IMR-90 (cell line): Measurements from ENCODE around the gene CASP2. TPM values are rescaled to one million over a fixed set of nuclear protein-coding genes. Genes with fewer than 3 reads are reported as not detected.

ENCODE experiments used
- ATAC-seq: fragments of 200-7000 bp; cut with Tn5 transposase; 2 replicates; pipeline ENCODE4 v1.9.1; 2020; ENCODE audit warnings: low read depth, mild to moderate bottlenecking, moderate library complexity
- BruUV-seq: library from RNA; stranded (reverse); fragments of 400-500 nt; replicated peaks from 2 replicates; lab custom pipeline; 2021; lab: Mats Ljungman, UMichigan
- CTCF ChIA-PET: fragments of 300-600 bp; formaldehyde crosslinking; extraction: SDS; loops from one replicate; lab custom pipeline; 2021; ENCODE audit warnings: antibody characterized with exemption; lab: Yijun Ruan, JAX
- POLR2A ChIA-PET: fragments of 300-600 bp; sonication (Branson Sonifier 250); formaldehyde crosslinking; loops from one replicate; lab custom pipeline; 2022; ENCODE audit warnings: antibody characterized with exemption; ENCODE audit not compliant: unreplicated experiment; lab: Charles Lee
- DNase-seq: peaks from one replicate; pipeline ENCODE4 v3.0.0; 2013
- H2AFZ ChIP-seq: replicated peaks from 2 replicates; pipeline ENCODE3; 2013; ENCODE audit warnings: low read length, mild to moderate bottlenecking; ENCODE audit not compliant: poor library complexity
- H2AK5ac ChIP-seq: 2 replicates; pipeline ENCODE4 v1.6.1; 2013; ENCODE audit warnings: low read depth, low read length, inconsistent platforms
- H2AK9ac ChIP-seq: replicated peaks from 2 replicates; pipeline ENCODE3; 2013; ENCODE audit warnings: mild to moderate bottlenecking, low read depth, low read length, moderate library complexity; ENCODE audit not compliant: poor library complexity
- H2BK120ac ChIP-seq: 2 replicates; pipeline ENCODE4 v1.6.1; 2013; ENCODE audit warnings: low read depth, low read length, inconsistent platforms
- H2BK15ac ChIP-seq: 3 replicates; pipeline ENCODE4 v1.6.1; 2013; ENCODE audit warnings: low read depth, low read length, inconsistent platforms
- H2BK20ac ChIP-seq: 2 replicates; pipeline ENCODE4 v1.6.1; 2013; ENCODE audit warnings: low read depth, mild to moderate bottlenecking, inconsistent platforms, low read length, moderate library complexity
- H2BK5ac ChIP-seq: 2 replicates; pipeline ENCODE4 v1.6.1; 2013; ENCODE audit warnings: mild to moderate bottlenecking, low read depth, low read length, inconsistent platforms; ENCODE audit not compliant: poor library complexity, severe bottlenecking
- H3K14ac ChIP-seq: replicated peaks from 2 replicates; pipeline ENCODE4 v1.6.1; 2013; ENCODE audit warnings: low read depth, low read length, inconsistent platforms
- H3K18ac ChIP-seq: 2 replicates; pipeline ENCODE4 v1.6.1; 2013; ENCODE audit warnings: low read depth, low read length, control low read depth
- H3K23ac ChIP-seq: 2 replicates; pipeline ENCODE4 v1.6.1; 2013; ENCODE audit warnings: low read depth, low read length, inconsistent platforms
- H3K27ac ChIP-seq: 2 replicates; pipeline ENCODE4 v1.5.1; 2013; ENCODE audit warnings: mild to moderate bottlenecking, control low read depth, low read length; ENCODE audit not compliant: insufficient read depth
- H3K27me3 ChIP-seq: 2 replicates; pipeline ENCODE4 v1.6.1; 2013; ENCODE audit warnings: low read length; ENCODE audit not compliant: control insufficient read depth, insufficient read depth
- H3K36me3 ChIP-seq: 2 replicates; pipeline ENCODE4 v1.6.1; 2013; ENCODE audit warnings: low read length, mixed read lengths; ENCODE audit not compliant: control insufficient read depth, insufficient read depth
- H3K4ac ChIP-seq: 2 replicates; pipeline ENCODE4 v1.6.1; 2013; ENCODE audit warnings: low read depth, low read length, inconsistent platforms
- H3K4me1 ChIP-seq: 2 replicates; pipeline ENCODE4 v1.6.1; 2013; ENCODE audit warnings: low read length, mixed read lengths; ENCODE audit not compliant: control insufficient read depth, insufficient read depth
- H3K4me2 ChIP-seq: 2 replicates; pipeline ENCODE4 v1.6.1; 2013; ENCODE audit warnings: low read depth, mild to moderate bottlenecking, control low read depth, low read length, moderate library complexity
- H3K4me3 ChIP-seq: 2 replicates; pipeline ENCODE4 v1.5.1; 2013; ENCODE audit warnings: low read depth, mild to moderate bottlenecking, control low read depth, low read length, moderate library complexity; ENCODE audit not compliant: insufficient read depth
- H3K56ac ChIP-seq: 2 replicates; pipeline ENCODE4 v1.6.1; 2013; ENCODE audit warnings: low read length, inconsistent platforms; ENCODE audit not compliant: insufficient read depth; ENCODE audit errors: extremely low read depth
- H3K79me1 ChIP-seq, 2 experiments: 2 replicates each; pipeline ENCODE4 v1.6.1; 2013; ENCODE audit warnings: low read length in 2 of 2, inconsistent platforms in 1 of 2, low read depth in 1 of 2
- H3K9ac ChIP-seq: 2 replicates; pipeline ENCODE4 v1.6.1; 2013; ENCODE audit warnings: low read depth, low read length, control low read depth
- H3K9me1 ChIP-seq: 2 replicates; pipeline ENCODE4 v1.6.1; 2013; ENCODE audit warnings: low read length, inconsistent platforms; ENCODE audit not compliant: insufficient read depth
- H3K9me3 ChIP-seq: 2 replicates; pipeline ENCODE4 v1.6.1; 2013; ENCODE audit warnings: low read length; ENCODE audit not compliant: control insufficient read depth, insufficient read depth
- H4K20me1 ChIP-seq: 2 replicates; pipeline ENCODE4 v1.6.1; 2013; ENCODE audit warnings: low read length, inconsistent platforms; ENCODE audit not compliant: insufficient read depth
- H4K5ac ChIP-seq: 2 replicates; pipeline ENCODE4 v1.6.1; 2013; ENCODE audit warnings: mild to moderate bottlenecking, low read depth, low read length, control low read depth
- H4K8ac ChIP-seq, 2 experiments: 2 replicates each; pipeline ENCODE4 v1.6.1; 2013; ENCODE audit warnings: low read depth in 2 of 2, low read length in 2 of 2, control low read depth in 1 of 2, inconsistent platforms in 1 of 2
- H4K91ac ChIP-seq: 2 replicates; pipeline ENCODE4 v1.6.1; 2013; ENCODE audit warnings: low read depth, low read length, inconsistent platforms; ENCODE audit not compliant: insufficient read depth
- BHLHE40 ChIP-seq: fragments of 150-350 bp; IDR thresholded peaks from 2 replicates; pipeline ENCODE4 v1.6.1; 2016; ENCODE audit warnings: mild to moderate bottlenecking, low read depth, low read length
- CEBPB ChIP-seq: IDR thresholded peaks from 2 replicates; pipeline ENCODE4 v1.6.1; 2012; ENCODE audit warnings: low read depth, low read length, improper control_type of control experiment
- CHD1 ChIP-seq: IDR thresholded peaks from 2 replicates; pipeline ENCODE4 v1.6.1; 2012; ENCODE audit warnings: low read depth, low read length, improper control_type of control experiment
- CTCF ChIP-seq: conservative IDR thresholded peaks from 2 replicates; pipeline ENCODE4 v1.5.1; 2012; ENCODE audit warnings: mild to moderate bottlenecking, low read depth, low read length, improper control_type of control experiment
- ELK1 ChIP-seq: fragments of 150-350 bp; IDR thresholded peaks from 2 replicates; pipeline ENCODE4 v1.6.1; 2016; ENCODE audit warnings: low read depth, mild to moderate bottlenecking, low read length, moderate library complexity, borderline replicate concordance
- FOS ChIP-seq: fragments of 150-350 bp; IDR thresholded peaks from 2 replicates; pipeline ENCODE4 v1.6.1; 2016; ENCODE audit warnings: low read depth, low read length
- MAFK ChIP-seq: IDR thresholded peaks from 2 replicates; pipeline ENCODE4 v1.6.1; 2012; ENCODE audit warnings: low read depth, low read length, improper control_type of control experiment
- NFE2L2 ChIP-seq: fragments of 150-350 bp; IDR thresholded peaks from 2 replicates; pipeline ENCODE4 v1.6.1; 2016; ENCODE audit warnings: low read depth, mild to moderate bottlenecking, low read length
- POLR2A ChIP-seq: IDR thresholded peaks from 2 replicates; pipeline ENCODE4 v1.6.1; 2012; ENCODE audit warnings: mild to moderate bottlenecking, low read depth, low read length
- RAD21 ChIP-seq: IDR thresholded peaks from 2 replicates; pipeline ENCODE4 v1.6.1; 2012; ENCODE audit warnings: low read length, improper control_type of control experiment
- RCOR1 ChIP-seq: IDR thresholded peaks from 2 replicates; pipeline ENCODE4 v1.6.1; 2012; ENCODE audit warnings: mild to moderate bottlenecking, low read length, improper control_type of control experiment; ENCODE audit not compliant: insufficient replicate concordance
- RFX5 ChIP-seq: IDR thresholded peaks from 2 replicates; pipeline ENCODE4 v1.8.0; 2012; ENCODE audit warnings: low read depth, mild to moderate bottlenecking, low read length, moderate library complexity
- SMC3 ChIP-seq: fragments of 150-350 bp; IDR thresholded peaks from 2 replicates; pipeline ENCODE4 v1.6.1; 2016; ENCODE audit warnings: low read depth, mild to moderate bottlenecking, antibody characterized with exemption, low read length, moderate library complexity
- WGBS, 2 experiments: methylation state at CpG; one replicate each; pipeline versions ENCODE4 v1.1.5 to v1.1.7; 2013; ENCODE audit warnings: missing lambda C conversion rate in 2 of 2; ENCODE audit not compliant: insufficient read length in 1 of 2; ENCODE audit errors: extremely low coverage in 2 of 2; 5-methylcytosine and 5-hydroxymethylcytosine counted together
- dilution Hi-C: fragments of 300-500 bp; cut with HindIII; formaldehyde crosslinking; loops from one replicate; pipeline ENCODE4 v1.14.3; 2018; ENCODE audit warnings: low sequenced_read_pairs; ENCODE audit not compliant: unreplicated experiment
- in situ Hi-C: fragments of 300-500 bp; cut with MboI; formaldehyde crosslinking; loops from 3 replicates; pipeline ENCODE4 v1.14.3; 2019; ENCODE audit warnings: low sequenced_read_pairs, inconsistent platforms, mixed read lengths
- intact Hi-C: fragments of 100-400 bp; cut with micrococcal nuclease; formaldehyde crosslinking; loops from 2 replicates; pipeline ENCODE4 v1.10.0; 2022
- polyA plus RNA-seq, 3 experiments: library from polyadenylated mRNA; depleted of rRNA; stranded (reverse); fragments of >200 nt; gene quantifications; 2 replicates each; pipeline ENCODE4 v1.2.3, GENCODE V29; 2012; ENCODE audit warnings: low replicate concordance in 1 of 3
- total RNA-seq: library from RNA; depleted of rRNA; stranded (reverse); fragments of >200 nt; gene quantifications from 2 replicates; pipeline ENCODE4 v1.2.3, GENCODE V29; 2012

CASP2 gene
- total and polyA plus RNA-seq, 2 of the 4 experiments (the other 2 are of a cell fraction): 15.4 to 25.6 TPM

GRCh38 chr7:143337216-143337615, 49.1 kb downstream of the CASP2 start:
- Histone ChIP-seq H3K9me1 (no peaks in the 10 kb centered on the region), H2AK5ac (no peak overlapping the region), H2BK120ac (no peak overlapping the region), H2AK9ac (no peak overlapping the region), H3K56ac (no peak overlapping the region), H4K5ac (no peak overlapping the region), H3K18ac (no peak overlapping the region), H4K20me1 (no peaks in the 10 kb centered on the region), H3K27me3 (peaks cover 10% of the 10 kb centered on the region), H2BK15ac (no peak overlapping the region), H3K4me1 (no peaks in the 10 kb centered on the region), H2BK20ac (no peak overlapping the region), H3K36me3 (no peaks in the 10 kb centered on the region), H3K4ac (no peak overlapping the region), H3K4me3 (no peak overlapping the region), H2BK5ac (no peak overlapping the region), H4K91ac (no peak overlapping the region), H3K9me3 (no peaks in the 10 kb centered on the region), H3K9ac (no peak overlapping the region), H3K14ac (no peak overlapping the region), H2AFZ (no peak overlapping the region), H3K23ac (no peak overlapping the region), H3K79me1 (no peaks in the 10 kb centered on the region), H3K4me2 (no peak overlapping the region), H3K27ac (no peak overlapping the region), H4K8ac (no peak overlapping the region)
- in situ Hi-C loops (no loop called here), intact Hi-C loops (no loop called here), dilution Hi-C loops (no loop called here)
- no peak for TF ChIP-seq POLR2A
- TF ChIP-seq NFE2L2: no peak
- no peak for TF ChIP-seq RFX5
- TF ChIP-seq ELK1: no peak
- TF ChIP-seq CHD1: no peak
- TF ChIP-seq SMC3: no peak
- TF ChIP-seq CTCF: no peak
- no peak for TF ChIP-seq BHLHE40
- TF ChIP-seq RCOR1: no peak
- no peak for TF ChIP-seq RAD21
- TF ChIP-seq MAFK: no peak
- TF ChIP-seq FOS: no peak
- no peak for TF ChIP-seq CEBPB
- POLR2A ChIA-PET: no interaction called here
- ATAC-seq (no peak), DNase-seq (no peak)
- WGBS, 2 experiments: no CpG with 5 or more reads among the region's 3 CpGs
- BruUV-seq: no TSS peak
- CTCF ChIA-PET: interaction anchor here (1.3 kb wide), 1 partner anchor 13 kb away, joined by 3 read pairs; no protein-coding TSS in a partner anchor
